Liver (tissue), 3 donors: ENCODE results near the gene TSKU.

ENCODE experiments used
- RAD21 ChIP-seq, 2 donors: IDR thresholded peaks; 2 replicates each; pipeline ENCODE4 v1.6.1; 2016; ENCODE audit warnings: antibody characterized with exemption in 2 of 2, mild to moderate bottlenecking in 2 of 2
- TF ChIP-seq, protein P1 (sequence below): fragments of 150-350 bp; IDR thresholded peaks from 2 replicates; pipeline ENCODE4 v1.5.1; 2017; ENCODE audit warnings: improper control_type of control experiment, low read depth, low read length; ENCODE audit not compliant: missing input control
- donor health status: healthy.
- donor health status: healthy.

DNA sequence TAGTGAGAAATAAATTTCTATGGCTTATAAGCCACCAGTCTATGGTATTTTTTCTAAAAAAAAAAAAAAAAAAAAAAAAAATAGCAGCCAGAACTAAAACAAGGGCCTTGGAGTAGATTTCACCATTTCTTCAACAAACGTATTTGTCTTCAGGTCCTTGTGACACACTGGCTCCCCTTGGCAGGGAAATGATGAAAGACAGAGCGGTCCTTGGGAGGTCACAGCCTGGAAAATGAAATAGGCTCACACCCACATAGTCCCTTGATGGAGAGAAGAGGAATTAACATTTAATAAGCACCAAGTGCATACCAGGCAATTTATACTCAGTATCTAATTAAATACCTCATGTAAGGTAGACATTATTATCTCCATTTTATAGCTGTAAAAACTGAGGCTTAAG, 51.9 kb downstream of the TSKU start:
- no peak for TF ChIP-seq RAD21 (IDR thresholded peaks at IDR 0.05)
- TF ChIP-seq, protein P1, sequence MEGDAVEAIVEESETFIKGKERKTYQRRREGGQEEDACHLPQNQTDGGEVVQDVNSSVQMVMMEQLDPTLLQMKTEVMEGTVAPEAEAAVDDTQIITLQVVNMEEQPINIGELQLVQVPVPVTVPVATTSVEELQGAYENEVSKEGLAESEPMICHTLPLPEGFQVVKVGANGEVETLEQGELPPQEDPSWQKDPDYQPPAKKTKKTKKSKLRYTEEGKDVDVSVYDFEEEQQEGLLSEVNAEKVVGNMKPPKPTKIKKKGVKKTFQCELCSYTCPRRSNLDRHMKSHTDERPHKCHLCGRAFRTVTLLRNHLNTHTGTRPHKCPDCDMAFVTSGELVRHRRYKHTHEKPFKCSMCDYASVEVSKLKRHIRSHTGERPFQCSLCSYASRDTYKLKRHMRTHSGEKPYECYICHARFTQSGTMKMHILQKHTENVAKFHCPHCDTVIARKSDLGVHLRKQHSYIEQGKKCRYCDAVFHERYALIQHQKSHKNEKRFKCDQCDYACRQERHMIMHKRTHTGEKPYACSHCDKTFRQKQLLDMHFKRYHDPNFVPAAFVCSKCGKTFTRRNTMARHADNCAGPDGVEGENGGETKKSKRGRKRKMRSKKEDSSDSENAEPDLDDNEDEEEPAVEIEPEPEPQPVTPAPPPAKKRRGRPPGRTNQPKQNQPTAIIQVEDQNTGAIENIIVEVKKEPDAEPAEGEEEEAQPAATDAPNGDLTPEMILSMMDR, result no peak
